Measurements from ENCODE around the gene RAD51B. TPM values are rescaled to one million over a fixed set of nuclear protein-coding genes. Genes with fewer than 3 reads are reported as not detected.
"Not testable (repeated sequence)": the region's sequence is repeated elsewhere in the genome, so short reads cannot be mapped to it uniquely, and the experiment has no call there.

The RAD51B gene
- polyA plus RNA-seq, 1 donor, result 7.3 TPM

DNA sequence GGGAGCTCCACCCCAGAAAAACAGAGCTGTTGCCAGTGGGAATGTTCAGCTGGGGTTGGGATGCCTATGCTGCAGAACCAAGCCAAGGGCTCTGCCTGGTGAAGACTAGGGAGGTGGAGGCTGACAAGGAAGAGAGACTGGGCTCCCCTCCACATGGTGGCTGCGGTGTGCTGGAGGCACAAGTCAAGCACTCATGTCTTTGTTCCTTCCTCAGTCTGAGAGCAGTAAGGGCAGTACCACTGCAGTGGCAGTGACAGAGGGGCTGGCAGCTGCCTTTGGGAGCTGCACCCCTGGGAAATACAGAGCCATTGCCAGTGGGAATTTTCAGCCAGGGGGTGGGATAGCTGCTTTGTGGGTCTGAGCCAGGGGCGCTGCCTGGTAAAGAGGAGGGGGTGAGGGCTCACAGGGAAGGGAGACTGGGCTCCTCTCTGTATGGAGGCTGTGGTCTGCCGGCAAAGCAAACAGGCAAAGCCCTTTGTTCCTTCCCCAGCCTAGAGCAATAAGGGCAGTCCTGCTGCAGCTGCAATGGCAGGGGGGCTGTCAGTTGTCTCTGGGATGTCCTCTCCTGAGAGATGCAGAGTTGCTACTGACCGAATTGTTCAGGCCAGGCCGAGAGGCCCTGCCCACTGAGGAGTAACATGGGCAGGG lies 255.9 kb downstream of the RAD51B start:
- DNase-seq (ENCODE audit: low read depth), result no peak

DNA sequence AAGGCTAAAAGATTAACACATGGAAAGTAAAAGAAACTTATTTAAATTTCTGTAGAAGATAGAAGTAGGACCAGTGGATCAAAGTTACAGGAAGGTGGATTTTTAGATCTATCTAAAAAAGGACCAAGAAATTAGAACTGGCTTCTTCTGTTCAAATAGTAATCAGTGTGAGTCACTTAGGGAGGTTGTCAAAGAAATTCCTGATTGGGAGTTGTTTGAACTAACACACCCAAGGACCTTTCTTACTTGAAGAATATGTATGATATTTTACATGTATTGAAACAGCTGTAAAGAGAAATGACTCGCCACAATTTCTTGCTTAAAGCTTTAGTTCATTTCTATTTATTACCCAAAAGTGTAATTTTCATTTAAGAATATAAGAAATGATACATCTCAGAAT lies 256.9 kb downstream of the RAD51B start:
- no peak for DNase-seq (ENCODE audit: low read depth)

DNA sequence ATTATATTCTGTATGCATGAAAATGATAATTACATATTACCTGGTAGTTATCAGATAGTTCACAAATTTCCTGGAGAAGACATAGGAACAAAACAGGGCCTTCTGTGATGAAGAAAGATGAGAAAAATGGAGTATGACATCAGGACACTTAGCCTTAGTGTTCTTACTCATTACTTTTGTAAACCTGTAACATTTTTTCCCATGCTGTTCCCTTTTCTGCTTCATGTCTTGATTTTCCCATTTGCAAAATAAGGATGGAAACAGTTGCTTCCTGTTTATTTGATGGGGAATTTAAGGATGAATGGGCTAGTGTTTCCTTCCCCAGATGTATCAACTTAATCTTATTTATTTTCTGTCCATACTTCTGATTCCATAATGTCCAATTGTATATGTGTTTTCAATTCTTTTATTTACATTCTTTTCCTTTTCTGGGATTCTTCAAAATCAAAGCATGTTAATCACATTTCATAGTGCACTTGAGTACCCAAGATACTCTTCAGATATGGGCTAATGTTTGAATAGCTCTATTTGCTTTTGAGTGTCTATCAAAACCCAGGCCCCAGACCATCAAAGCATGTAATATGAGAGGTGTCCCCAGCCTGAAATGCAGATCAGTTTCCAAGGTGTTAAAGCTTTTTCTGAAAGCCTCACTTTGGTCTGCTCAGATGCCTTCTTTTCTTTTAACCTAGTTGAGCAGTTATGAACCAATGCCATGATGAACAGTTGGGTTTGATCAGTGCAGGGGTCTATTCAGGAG lies 260.5 kb downstream of the RAD51B start:
- no peak for DNase-seq (ENCODE audit: low read depth)

DNA sequence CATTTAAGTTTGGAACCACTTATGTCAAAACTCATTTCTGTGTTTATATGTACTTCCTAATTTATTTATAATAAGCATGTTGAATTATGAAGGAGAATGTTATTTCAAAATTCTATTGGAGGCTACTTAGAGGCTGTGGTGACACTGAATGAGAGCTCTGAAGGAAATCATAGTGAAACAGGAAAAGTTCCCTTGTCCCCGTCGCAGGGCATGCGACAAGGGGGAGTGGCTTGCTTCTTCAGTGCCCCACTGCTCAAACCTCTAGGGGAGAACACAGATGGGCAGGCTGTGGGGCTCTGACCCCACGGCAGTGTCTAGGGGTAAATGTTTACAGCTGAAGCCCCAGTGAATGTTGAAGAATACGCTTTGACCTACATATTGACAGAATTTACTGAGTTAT lies 261.9 kb downstream of the RAD51B start:
- no peak for DNase-seq (ENCODE audit: low read depth)

DNA sequence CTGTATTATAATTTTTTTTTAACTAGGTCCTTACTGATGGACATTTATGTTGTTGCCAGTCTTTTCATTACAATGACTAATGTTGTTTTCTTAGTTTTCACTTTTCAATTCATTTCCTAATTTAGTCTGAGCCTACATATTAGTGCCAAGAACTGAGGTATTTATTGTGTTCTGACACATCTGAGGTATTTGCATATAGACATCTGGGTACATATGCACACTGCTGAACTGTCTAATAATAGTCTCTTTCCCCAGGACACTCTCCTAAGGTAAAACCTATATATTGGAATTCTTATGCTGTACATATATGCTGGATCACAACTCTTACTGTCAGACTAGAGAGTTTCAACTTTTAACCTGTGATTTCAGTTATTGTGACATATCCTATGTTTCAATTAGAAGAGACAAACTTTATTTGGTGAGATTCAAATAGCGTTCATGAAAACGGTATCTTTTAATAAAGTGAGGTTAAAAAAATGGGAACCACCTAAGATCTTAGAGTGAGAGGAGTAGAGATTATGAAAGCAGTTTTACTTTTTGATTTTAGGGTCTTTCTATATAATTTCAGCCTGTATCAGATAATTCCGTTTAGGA lies 263.2 kb downstream of the RAD51B start:
- DNase-seq (ENCODE audit: low read depth), result no peak

DNA sequence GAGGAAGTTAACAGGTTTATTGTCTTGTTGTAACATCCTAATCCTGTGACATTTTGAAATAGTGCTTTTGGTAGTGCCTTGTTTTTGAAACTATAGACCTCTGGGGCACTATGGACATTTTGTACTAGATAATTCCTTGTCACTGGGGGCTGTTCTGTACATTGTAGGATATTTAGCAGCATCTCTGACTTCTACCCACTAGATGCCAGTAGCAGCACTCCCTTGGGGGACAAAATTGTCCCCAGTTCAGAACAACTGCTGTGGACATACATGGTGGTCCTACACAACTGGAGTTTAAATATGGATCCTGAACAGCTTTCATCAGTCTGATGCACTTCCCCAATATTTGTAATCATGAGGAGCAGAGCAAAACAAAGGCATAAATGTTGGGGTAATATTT lies 264.7 kb downstream of the RAD51B start:
- no peak for DNase-seq (ENCODE audit: low read depth)

DNA sequence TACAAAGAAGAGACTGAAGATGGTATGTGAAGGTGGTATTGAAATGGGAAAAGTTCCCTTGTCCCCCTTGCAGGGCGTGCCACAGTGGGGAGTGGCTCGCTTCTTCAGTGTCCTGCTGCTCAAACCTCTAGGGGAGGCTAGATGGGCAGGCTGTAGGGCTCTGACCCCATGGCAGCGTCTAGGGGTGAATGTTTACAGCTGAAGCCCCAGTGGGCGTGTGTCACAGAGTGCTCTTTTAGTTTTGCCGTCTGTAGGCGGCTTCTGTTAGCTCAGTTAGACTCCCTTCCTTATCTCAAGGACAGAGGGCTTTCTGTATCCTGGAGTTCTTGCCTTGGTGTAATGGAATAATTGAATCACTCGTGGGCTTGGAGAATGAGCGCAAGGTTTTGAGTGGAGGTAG lies 266.2 kb downstream of the RAD51B start:
- no peak for DNase-seq (ENCODE audit: low read depth)

DNA sequence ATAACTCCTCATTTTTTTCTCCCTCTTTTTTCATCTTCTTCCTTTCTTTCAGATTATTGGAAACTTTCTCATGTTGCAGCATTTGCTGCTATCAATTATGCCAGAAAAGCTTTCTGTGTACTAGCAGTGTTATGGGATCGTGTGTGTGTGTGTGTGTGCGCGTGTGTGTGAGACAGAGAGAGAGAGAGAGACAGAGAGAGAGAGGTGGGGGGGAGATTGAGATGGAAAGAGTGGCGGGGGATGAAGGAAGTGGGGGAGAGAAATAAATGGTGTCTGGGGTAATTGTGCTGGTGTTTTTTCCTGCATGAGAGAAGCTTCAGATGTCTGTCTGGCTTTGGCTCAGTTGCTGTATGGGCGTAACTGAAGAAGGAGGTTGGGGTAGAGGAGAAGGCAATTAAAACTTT lies 268.9 kb downstream of the RAD51B start:
- no peak for DNase-seq (ENCODE audit: low read depth)

DNA sequence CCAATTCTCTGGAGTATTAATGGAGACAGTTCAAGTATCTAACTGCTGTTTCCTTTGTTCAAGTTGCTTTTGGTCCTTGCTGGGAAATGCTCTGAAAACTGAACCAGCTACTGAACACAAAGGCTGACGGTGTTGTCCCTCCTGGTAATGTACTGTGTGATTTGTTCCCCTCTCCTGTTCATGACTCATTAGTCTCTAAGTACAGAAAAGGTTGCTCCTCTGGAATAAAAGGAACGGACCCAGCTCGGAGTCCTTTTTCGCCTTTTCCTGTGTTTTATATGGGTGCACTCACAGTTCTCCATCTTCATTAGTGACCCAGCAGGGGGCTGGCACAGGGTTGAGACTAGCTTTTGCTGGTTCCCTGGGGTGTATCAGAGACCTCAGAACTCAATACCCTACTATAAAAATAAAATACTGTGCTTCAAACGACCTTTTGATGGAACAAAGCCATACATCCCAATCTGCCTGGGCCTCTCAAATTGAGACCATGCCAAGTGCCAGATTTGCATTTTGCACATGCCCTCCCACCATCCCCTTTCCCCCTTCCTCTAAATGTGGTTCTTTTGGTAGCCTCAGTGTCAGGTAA lies 269.7 kb downstream of the RAD51B start:
- DNase-seq (ENCODE audit: low read depth), result no peak

DNA sequence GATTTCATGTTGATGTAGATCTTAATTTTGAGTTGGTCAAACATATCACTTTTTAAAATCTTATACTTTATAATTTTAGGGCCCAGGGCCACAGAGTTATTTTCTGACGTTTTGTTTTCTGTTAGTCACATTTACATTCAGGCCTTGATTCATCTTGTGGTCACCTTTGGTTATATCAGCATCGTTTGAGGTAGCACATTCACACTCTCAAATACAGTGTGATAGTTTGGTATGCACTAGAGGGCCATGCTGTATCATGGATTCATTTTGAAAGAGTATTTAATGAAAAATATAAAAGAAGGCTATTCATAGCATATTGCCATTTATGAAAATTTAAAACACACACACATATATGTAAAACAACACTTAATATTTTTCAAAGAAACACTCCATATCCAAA lies 274.6 kb downstream of the RAD51B start:
- no peak for DNase-seq (ENCODE audit: low read depth)

DNA sequence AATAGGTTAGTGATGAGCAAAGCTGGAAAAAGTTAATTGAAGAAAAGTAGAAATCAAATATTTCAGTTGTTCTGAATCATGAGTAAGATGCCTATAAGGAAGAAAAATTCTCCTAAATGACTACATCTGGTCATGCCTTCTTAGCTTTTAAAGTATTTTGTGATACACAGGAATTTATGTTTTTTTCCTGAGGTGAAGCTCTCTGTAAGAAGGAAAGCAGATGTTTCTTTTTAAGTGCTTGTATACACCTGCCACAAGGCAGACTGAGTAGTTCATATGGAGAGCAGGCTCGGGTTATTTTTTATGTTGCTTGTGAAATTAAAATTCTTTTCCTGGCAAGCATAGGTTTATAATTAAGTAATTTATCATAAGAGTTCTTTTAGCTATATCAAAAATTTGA lies 275.2 kb downstream of the RAD51B start:
- DNase-seq (ENCODE audit: low read depth), result no peak

DNA sequence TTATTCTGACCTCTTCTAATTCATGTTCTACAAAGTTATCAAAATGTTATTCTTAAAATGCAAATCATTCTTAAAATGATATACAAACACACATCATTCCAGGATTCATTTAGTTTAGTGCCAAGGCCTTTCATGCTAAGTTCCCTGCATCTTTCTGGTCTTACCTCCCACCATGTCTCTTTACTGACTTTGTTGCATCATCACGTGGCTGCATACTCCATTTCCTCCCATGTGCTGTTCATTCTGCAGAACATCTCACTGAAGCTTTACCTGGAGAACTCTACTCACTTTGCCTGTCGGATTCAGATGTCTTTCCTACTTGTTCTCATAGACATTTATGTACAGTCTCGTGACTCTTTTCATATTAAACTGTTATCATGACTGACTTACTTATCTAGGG lies 278.1 kb downstream of the RAD51B start:
- no peak for DNase-seq (ENCODE audit: low read depth)

DNA sequence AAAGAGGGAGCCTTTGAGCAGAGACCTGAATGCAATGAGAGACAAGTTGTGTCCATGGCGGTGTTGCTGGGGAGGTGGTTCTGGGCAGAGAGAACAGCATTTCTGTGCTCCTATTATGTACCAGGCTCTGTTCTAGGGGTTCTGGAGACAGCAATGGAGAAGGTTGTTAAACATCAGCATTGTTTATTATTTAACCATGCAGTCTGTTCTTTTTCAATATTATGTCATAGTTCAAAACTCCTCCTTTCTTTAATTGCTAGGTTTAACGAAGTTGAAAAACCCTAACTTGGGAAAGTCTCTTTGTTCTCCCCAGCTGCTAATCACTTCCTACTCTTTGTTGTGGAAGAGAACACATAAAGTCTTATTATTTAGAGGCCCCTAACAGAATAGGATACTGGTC lies 279.3 kb downstream of the RAD51B start:
- DNase-seq (ENCODE audit: low read depth), result no peak

DNA sequence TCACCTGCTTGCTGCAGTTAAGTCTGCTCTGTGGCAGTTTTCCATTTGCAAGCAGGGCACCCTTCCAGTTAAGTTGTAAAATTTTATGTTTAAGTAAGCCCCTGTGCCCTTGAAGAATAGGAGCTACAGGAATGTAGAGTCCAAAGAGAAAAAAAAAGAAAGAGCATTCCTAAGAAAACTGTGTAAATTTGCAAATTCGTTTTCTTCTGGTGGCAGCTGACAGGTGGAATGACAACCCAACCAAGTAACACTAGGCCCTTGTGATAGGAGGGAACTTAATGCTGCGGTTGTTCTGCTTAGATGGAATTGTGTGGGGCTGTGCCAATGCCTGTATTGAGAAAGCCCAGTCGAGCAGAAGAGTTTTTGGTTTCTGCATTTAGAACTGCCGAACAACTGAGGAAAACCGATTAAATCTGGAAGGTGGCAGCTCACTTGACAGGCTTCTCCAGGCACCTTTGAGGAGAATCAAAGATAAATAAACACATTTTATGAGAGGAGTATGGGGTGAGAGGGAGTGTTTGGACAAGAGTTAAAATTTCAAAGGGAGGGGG lies 280.0 kb downstream of the RAD51B start:
- no peak for DNase-seq (ENCODE audit: low read depth)

DNA sequence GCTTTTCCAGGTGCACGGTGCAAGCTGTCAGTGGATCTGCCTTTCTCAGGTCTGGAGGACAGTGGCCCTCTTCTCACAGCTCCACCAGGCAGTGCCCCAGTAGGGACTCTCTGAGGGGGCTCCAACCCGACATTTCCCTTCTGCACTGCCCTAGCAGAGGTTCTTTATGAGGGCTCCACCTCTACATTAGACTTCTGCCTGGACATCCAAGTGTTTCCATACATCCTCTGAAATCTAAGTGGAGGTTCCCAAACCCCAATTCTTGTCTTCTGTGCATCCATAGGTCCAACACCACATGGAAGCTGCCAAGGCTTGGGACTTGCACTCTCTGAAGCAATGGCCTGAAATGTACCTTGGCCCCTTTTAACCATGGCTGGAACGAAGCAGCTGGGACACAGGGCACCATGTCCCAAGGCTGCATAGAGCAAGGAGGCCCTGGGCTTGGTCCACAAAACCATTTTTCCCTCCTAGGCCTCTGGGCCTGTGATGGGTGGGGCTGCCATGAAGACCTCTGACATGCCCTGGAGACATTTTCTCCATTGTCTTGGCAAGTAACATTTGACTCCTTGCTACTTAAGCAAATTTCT lies 282.2 kb downstream of the RAD51B start:
- DNase-seq (ENCODE audit: low read depth), result not testable (repeated sequence)

DNA sequence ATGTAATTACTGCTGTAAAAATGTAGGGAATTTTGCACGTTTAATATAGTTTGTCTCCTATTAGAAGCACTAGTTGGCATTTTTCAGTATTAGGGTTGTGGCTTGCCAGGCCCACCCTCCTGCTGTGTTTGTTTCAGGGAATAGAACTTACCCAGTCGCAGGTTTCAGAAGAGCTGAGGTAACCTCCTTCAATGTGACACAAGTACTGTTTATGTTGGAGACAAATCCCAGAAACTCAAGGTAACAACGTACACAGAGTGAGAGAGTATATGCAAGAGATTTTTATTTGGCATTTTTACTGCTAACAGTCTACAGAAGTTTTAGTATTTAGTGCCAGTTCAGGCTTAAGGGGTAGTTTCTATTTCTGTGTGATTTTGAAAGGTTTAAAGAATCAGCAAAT lies 284.3 kb downstream of the RAD51B start:
- DNase-seq (ENCODE audit: low read depth), result no peak

DNA sequence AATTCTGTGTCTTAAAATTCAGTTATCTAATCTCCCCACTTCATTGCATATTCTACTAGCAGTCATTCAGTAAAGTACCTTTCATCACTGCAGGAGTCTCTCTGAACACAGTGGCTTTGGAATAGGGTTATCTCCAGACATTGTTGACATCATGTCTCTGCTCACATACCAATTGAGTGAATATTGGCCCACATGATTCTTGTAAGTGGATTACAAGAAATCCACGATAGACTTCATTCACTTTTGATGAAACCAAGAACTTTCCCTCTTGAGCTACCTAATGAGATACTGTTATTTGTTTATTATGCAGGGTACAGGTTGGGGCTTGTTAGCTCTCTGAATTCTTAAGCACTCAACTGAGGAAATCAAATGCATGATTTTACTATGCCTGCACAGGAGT lies 284.9 kb downstream of the RAD51B start:
- no peak for DNase-seq (ENCODE audit: low read depth)

DNA sequence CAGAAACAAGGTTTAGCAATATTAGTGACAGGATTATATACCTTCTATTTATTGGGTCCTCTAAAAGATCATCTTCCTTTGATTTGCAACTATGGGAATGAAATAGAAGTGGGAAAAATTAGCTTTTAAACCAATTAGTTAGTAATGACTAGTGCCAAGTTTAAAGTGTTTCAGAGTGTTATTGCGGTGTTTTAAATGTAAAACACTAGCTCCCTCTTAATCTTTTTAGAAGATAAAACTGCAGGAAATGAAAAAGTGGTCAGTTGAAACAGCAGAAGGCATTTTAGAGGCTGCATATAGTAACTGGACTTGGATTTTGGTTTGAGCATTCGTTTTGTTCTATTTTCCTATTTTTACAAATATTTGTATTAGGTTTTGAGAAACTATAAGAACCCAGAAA lies 286.2 kb downstream of the RAD51B start:
- no peak for DNase-seq (ENCODE audit: low read depth)

DNA sequence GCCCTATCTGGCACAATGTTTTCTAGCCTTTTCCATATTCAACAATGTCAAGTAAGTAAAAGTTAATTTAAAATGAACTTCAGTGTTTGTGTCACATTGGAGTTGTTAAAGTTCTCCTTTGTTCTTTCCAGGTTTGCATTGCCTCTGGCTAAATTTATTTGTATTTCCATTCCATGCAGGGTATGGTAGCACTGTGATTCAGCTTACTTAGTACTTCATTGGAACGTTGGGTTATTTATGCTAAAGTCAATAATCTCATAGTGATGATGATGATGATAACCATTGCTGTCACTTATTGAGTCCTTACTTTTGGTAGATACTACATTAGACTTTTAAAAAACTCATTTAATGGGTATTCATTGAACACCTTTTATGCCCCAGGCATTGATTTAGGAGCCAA lies 286.9 kb downstream of the RAD51B start:
- DNase-seq (ENCODE audit: low read depth), result no peak

DNA sequence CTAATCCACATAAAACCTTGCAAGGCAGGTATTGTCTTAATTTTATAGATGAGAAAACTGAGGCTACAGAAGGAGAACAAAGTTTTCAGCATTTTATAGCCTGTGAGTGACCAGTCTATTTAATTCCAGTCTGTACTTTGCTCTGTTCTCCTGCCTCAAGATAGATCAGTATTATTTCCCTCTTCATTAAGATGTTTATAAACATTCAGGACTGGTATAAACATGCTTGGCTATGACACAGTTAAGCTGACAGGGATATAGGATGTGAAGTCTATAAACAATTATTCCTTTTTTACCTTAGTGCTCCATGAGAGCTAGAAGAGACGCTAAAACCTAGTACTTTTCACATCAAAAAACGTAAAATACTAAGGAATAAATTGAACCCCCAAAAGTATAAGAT lies 287.3 kb downstream of the RAD51B start:
- DNase-seq (ENCODE audit: low read depth), result no peak

DNA sequence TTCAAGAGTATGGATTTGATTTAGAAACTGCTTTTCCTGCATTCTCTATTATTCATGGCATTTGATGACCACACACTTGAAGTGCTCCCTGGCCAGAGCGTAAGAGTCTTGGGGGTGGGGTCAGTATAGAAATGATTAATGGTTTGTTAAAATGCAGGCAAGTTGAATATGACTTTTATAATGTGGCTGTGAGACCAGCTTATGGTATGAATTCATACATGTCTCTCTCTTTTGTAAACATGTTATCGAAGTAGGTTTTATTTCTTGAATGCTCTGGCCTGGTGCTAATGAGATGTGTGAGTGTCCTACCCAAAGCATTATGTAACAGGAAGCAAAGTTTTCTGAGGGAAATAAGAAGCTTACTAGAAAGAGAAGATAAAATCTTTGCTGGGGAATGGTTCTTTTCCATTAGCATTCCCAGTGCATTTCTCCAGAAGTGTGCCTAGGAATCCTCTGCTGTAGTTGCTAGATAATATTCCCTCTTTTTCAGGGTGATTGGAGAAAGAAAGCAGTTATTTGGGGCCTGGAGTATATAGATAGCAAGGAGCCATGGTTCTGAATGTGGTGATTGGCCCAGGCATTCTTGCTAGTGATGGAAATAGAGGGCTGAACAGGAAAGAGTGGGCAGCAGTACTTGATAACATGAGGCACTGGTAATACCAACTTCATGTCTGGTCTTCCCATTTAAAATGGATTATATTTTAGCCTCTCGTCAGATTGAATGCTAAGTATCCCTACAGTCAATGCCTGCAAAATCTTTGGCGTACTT lies 289.7 kb downstream of the RAD51B start:
- no peak for DNase-seq (ENCODE audit: low read depth)
